Activated CD4-positive, CD25-positive, alpha-beta regulatory T cell treated with anti-CD3 and anti-CD28 coated beads, Interleukin-2, amount 50 U/mL, for 24 hours (primary cell): ENCODE data around the gene TCF25.

Experiments used
- ATAC-seq, 2 donors: fragments of 150-1000 bp; cut with Tn5 transposase; one replicate each; pipeline ENCODE4 v1.10.0; 2021; ENCODE audit warnings: mild to moderate bottlenecking in 1 of 2, moderate library complexity in 1 of 2

The TCF25 gene

GRCh38 chr16:89881368-89881730 is 8.0 kb downstream of the TCF25 start:
- ATAC-seq: no peak

GRCh38 chr16:89883346-89884040 is 10.1 kb downstream of the TCF25 start:
- no peak for ATAC-seq

- no peak for ATAC-seq
Observed at GRCh38 chr16:89884041-89884421, 10.6 kb downstream of the TCF25 start.

- no peak for ATAC-seq
Observed at GRCh38 chr16:89887243-89887642, 13.9 kb downstream of the TCF25 start.

GRCh38 chr16:89890200-89890599 is 16.8 kb downstream of the TCF25 start:
- ATAC-seq: peak in 1 of 2 donors; percentile 38

GRCh38 chr16:89890886-89891657 is 17.7 kb downstream of the TCF25 start:
- ATAC-seq: no peak

- no peak for ATAC-seq
Observed at GRCh38 chr16:89892055-89892630, 18.8 kb downstream of the TCF25 start.

GRCh38 chr16:89892635-89893034 is 19.2 kb downstream of the TCF25 start:
- ATAC-seq: no peak

- no peak for ATAC-seq
Observed at GRCh38 chr16:89893642-89894548, 20.5 kb downstream of the TCF25 start.

GRCh38 chr16:89895482-89896250 is 22.3 kb downstream of the TCF25 start:
- no peak for ATAC-seq

- ATAC-seq: no peak
Observed at GRCh38 chr16:89897204-89897603, 23.8 kb downstream of the TCF25 start.

- ATAC-seq: no peak
Observed at GRCh38 chr16:89898201-89898967, 25.0 kb downstream of the TCF25 start.

- ATAC-seq: no peak
Observed at GRCh38 chr16:89899879-89900481, 26.6 kb downstream of the TCF25 start.

GRCh38 chr16:89900885-89901284 is 27.5 kb downstream of the TCF25 start:
- no peak for ATAC-seq

- no peak for ATAC-seq
Observed at GRCh38 chr16:89902980-89903379, 29.6 kb downstream of the TCF25 start.

GRCh38 chr16:89903908-89904515 is 30.6 kb downstream of the TCF25 start:
- ATAC-seq: no peak

GRCh38 chr16:89904606-89905510 is 31.5 kb downstream of the TCF25 start:
- no peak for ATAC-seq

- ATAC-seq: no peak
Observed at GRCh38 chr16:89905511-89906139, 32.2 kb downstream of the TCF25 start.
